Memory B cell (primary cell): ENCODE data around the gene MMP21.

Source experiments
- ATAC-seq: fragments of 150-1000 bp; cut with Tn5 transposase; 2 replicates; pipeline ENCODE4 v1.10.0; 2021; ENCODE audit warnings: low read depth, mild to moderate bottlenecking, moderate library complexity
- DNase-seq, 2 donors: peaks; one replicate each; pipeline ENCODE4 v3.0.0; 2022; ENCODE audit warnings: low spot score in 2 of 2
- H3K27ac Mint-ChIP-seq: one replicate; pipeline ENCODE4 v1.8.0; 2022; ENCODE audit warnings: mild to moderate bottlenecking, moderate library complexity, mixed read lengths
- H3K27me3 Mint-ChIP-seq: one replicate; pipeline ENCODE4 v1.8.0; 2022; ENCODE audit warnings: mixed read lengths
- H3K36me3 Mint-ChIP-seq: one replicate; pipeline ENCODE4 v1.8.0; 2022; ENCODE audit warnings: mild to moderate bottlenecking, mixed read lengths
- H3K4me1 Mint-ChIP-seq: one replicate; pipeline ENCODE4 v1.8.0; 2022; ENCODE audit warnings: mixed read lengths
- H3K4me3 Mint-ChIP-seq: one replicate; pipeline ENCODE4 v1.8.0; 2022; ENCODE audit warnings: mild to moderate bottlenecking, moderate library complexity, mixed read lengths
- H3K9me3 Mint-ChIP-seq: one replicate; pipeline ENCODE4 v1.8.0; 2022; ENCODE audit warnings: mixed read lengths

The MMP21 gene

DNA sequence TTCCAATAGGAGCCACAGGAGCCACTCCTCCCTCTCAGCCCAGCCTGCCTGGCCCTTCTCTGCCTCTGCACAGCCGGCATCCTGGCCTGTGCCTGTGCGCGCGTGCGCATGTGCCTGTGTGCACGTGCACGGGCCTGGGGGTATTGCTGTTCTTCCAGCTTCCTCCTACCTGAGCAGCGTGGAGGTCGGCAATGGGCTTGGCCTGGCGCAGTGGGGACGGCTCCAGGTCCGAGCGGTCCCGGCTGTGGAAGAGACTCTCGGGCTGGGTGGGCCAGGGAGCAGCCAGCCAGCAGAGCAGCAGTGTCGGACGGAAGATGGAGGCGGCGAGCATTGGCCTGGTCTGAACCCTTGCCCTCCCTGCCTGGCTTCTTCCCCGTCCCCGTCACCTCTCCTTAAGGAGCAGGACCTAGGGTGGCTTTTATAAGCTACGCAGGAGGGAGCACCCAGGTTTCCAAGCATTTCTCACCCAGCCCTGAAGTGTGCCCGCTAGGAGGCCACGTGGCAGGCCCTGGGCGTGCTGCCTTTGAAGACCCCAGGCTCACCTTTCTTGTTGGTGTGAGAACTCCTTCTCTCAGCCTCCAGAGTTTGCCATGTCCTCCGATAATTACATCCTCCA lies at the start of gene MMP21:
Gene MMP21, minus strand, starts transcription at position 331 of the 616 bp plus-strand sequence. Its CDS starts 0 bp downstream, at position 331.
- H3K9me3 Mint-ChIP-seq, result peaks cover 3% of the 10 kb centered on the region
- H3K4me3 Mint-ChIP-seq, result no peak within 1 kb of the TSS
- DNase-seq (no peak), ATAC-seq (no peak)
- no peak within 1 kb of the TSS for H3K27ac Mint-ChIP-seq
- H3K36me3 Mint-ChIP-seq, result no peaks in the 10 kb centered on the region
- H3K4me1 Mint-ChIP-seq, result no peaks in the 10 kb centered on the region
- peaks cover 6% of the 10 kb centered on the region for H3K27me3 Mint-ChIP-seq

- Mint-ChIP-seq H3K4me1 (peaks cover 21% of the 10 kb centered on the region), H3K27me3 (no peaks in the 10 kb centered on the region), H3K4me3 (no peak overlapping the region), H3K36me3 (peaks cover 13% of the 10 kb centered on the region), H3K9me3 (no peaks in the 10 kb centered on the region), H3K27ac (no peak overlapping the region)
- ATAC-seq, result no peak
- no peak for DNase-seq
Measured at GRCh38 chr10:125824736-125825135, 49.1 kb upstream of the MMP21 start.

DNA sequence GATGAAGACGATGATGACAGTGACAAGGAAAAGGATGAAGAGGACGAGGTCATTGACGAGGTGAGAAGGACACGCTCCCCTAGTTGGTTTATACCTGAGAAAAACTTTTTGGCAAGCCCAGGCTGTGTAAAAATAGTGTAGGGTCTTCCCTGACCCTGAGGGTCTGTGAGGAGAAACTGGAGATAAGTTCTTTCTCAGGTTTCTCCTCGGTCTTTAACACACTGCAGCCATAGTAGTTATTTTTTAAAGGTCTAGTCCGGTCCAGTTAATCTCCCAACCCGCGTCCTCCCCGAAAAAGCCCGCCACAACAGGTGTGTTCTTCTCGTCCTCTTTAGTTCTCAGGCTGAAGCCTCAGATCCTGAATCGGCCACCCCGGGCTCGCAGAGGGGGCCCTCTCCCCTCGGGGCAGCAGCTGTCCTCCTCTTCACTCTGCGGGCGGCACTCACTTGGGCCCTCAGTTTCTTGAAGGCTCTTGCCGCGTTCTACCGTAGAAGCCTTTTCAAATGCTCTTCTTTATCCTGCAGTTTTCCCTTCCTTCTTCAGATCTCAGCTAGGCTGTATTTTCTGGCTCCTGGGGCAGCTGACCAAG lies 48.1 kb upstream of the MMP21 start:
- Mint-ChIP-seq H3K9me3 (no peaks in the 10 kb centered on the region), H3K27me3 (no peaks in the 10 kb centered on the region), H3K4me3 (no peak overlapping the region), H3K36me3 (peaks cover 8% of the 10 kb centered on the region), H3K4me1 (peaks cover 20% of the 10 kb centered on the region), H3K27ac (no peak overlapping the region)
- no peak for DNase-seq
- peak; percentile 2 for ATAC-seq

DNA sequence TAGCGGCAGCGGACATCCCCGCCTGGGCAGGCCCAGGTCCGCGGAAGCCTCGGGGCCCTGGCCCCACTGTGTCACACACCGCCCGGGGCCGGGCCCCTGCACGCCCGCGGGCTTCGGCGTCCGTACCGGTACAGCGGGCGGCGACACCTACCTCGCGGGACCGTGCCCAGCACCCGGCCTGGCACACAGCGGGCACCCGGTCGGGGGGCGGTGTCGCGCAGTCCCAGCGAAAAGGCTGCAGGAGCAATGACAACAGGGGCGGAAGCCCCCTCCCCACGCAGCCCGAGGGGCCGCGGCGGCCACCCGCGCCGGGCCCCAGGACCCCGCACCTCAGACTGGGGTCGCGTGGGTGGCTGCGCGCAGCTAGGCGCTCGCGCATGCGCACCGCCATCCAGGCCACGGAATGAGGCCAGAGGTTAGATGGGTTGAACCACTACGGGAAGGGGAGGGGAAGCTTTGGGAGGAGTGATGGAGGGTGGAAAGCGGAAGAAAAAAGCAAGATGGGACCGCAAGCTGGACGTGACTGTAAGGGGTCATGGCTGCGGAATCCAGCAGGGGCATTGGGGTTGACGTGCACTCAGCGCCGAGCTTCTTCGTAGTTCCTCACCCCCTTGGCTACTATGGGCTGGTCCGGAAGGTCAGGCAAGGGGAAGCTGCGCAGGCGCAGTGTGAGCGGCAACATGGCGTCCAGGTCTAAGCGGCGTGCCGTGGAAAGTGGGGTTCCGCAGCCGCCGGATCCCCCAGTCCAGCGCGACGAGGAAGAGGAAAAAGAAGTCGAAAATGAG lies 47.4 kb upstream of the MMP21 start, which contains the start of the genes BCCIP and UROS:
Gene BCCIP, plus strand, starts transcription at position 669 of the 785 bp plus-strand sequence. Its CDS starts 12 bp downstream, at position 681.
Gene UROS, minus strand, starts transcription at position 381 of the 785 bp plus-strand sequence. CDS start 6,759 bp downstream, outside the sequence.
- peak; percentile 85 for ATAC-seq
- H3K27ac Mint-ChIP-seq, result no peak within 1 kb of the TSS
- peak within 1 kb of the TSS; percentile 70 for H3K4me3 Mint-ChIP-seq
- peak; percentile 91 to 93 for DNase-seq
- H3K36me3 Mint-ChIP-seq, result peaks cover 5% of the 10 kb centered on the region
- no peaks in the 10 kb centered on the region for H3K27me3 Mint-ChIP-seq
- H3K9me3 Mint-ChIP-seq, result no peaks in the 10 kb centered on the region
- H3K4me1 Mint-ChIP-seq, result peaks cover 16% of the 10 kb centered on the region

- ATAC-seq (no peak), DNase-seq (no peak)
- Mint-ChIP-seq H3K4me3 (no peak overlapping the region), H3K4me1 (peaks cover 14% of the 10 kb centered on the region), H3K27me3 (no peaks in the 10 kb centered on the region), H3K36me3 (peaks cover 2% of the 10 kb centered on the region), H3K9me3 (no peaks in the 10 kb centered on the region), H3K27ac (peak overlapping the region; percentile 68)
Measured at GRCh38 chr10:125820701-125821100, 45.1 kb upstream of the MMP21 start.

GRCh38 chr10:125817337-125817946 lies 41.8 kb upstream of the MMP21 start:
- H3K4me3 Mint-ChIP-seq, result no peak overlapping the region

GRCh38 chr10:125816548-125816947 lies 40.9 kb upstream of the MMP21 start:
- Mint-ChIP-seq H3K4me3 (no peak overlapping the region), H3K36me3 (peaks cover 18% of the 10 kb centered on the region), H3K4me1 (peaks cover 9% of the 10 kb centered on the region), H3K27ac (no peak overlapping the region), H3K27me3 (no peaks in the 10 kb centered on the region), H3K9me3 (no peaks in the 10 kb centered on the region)
- no peak for ATAC-seq
- no peak for DNase-seq

More at GRCh38 chr10:125817337-125817946, 41.8 kb upstream of the MMP21 start:
- no peak for DNase-seq
- Mint-ChIP-seq H3K9me3 (no peaks in the 10 kb centered on the region), H3K27ac (no peak overlapping the region), H3K4me1 (peaks cover 13% of the 10 kb centered on the region), H3K27me3 (no peaks in the 10 kb centered on the region), H3K36me3 (peaks cover 16% of the 10 kb centered on the region)
- no peak for ATAC-seq

DNA sequence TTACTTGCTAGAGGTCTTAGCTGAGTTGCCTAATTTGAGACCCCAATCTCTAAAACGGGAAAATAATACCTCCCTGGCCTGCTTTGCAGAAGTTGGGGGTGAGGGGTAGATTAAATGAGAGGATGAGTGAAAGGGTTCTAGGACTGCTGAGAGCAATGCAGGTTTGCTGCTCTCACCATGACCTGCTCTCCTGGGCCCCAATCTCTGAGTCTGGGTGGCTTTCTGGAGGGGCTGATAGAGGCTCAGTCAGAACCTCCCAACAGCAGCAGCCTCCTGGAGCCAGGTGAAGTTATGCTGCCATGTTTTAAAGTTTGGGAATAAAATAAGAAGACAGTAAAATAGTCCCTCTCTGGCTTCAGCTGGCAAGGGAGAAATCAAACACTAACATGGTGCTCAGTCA lies 40.1 kb upstream of the MMP21 start:
- no peaks in the 10 kb centered on the region for H3K27me3 Mint-ChIP-seq
- peaks cover 3% of the 10 kb centered on the region for H3K4me1 Mint-ChIP-seq
- H3K9me3 Mint-ChIP-seq, result no peaks in the 10 kb centered on the region
- DNase-seq (no peak), ATAC-seq (no peak)
- no peak overlapping the region for H3K27ac Mint-ChIP-seq
- peaks cover 22% of the 10 kb centered on the region for H3K36me3 Mint-ChIP-seq
- no peak overlapping the region for H3K4me3 Mint-ChIP-seq

- Mint-ChIP-seq H3K27me3 (no peaks in the 10 kb centered on the region), H3K9me3 (no peaks in the 10 kb centered on the region), H3K27ac (no peak overlapping the region), H3K4me3 (no peak overlapping the region), H3K4me1 (peaks cover under 1% of the 10 kb centered on the region), H3K36me3 (peaks cover 38% of the 10 kb centered on the region)
- DNase-seq (no peak), ATAC-seq (no peak)
Measured at GRCh38 chr10:125812128-125812750, 36.6 kb upstream of the MMP21 start.

- no peak for DNase-seq
- H3K4me1 Mint-ChIP-seq, result no peaks in the 10 kb centered on the region
- no peaks in the 10 kb centered on the region for H3K9me3 Mint-ChIP-seq
- no peak overlapping the region for H3K27ac Mint-ChIP-seq
- H3K36me3 Mint-ChIP-seq, result peaks cover 47% of the 10 kb centered on the region
- no peaks in the 10 kb centered on the region for H3K27me3 Mint-ChIP-seq
- no peak overlapping the region for H3K4me3 Mint-ChIP-seq
- ATAC-seq, result no peak
Measured at GRCh38 chr10:125811251-125811650, 35.6 kb upstream of the MMP21 start.

DNA sequence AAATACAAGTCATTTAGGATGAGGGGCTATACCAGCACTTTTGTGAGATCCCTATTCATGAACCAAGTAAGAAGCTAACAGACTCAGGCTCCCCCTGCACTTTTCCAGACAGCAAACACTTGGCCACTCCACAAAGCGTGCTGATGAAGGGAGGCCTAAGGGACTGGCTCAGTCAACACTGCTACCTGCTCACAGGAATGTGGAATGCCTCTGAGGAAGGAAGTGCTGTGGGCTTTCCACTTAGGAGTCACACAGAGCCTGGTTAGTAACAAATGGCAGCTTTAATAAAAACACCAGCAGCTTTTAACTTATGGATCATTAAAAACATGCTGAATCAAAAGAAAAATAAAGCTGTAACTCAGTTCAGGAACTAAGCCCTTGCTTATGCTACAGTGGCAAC lies 32.4 kb upstream of the MMP21 start:
- no peak for ATAC-seq

DNA sequence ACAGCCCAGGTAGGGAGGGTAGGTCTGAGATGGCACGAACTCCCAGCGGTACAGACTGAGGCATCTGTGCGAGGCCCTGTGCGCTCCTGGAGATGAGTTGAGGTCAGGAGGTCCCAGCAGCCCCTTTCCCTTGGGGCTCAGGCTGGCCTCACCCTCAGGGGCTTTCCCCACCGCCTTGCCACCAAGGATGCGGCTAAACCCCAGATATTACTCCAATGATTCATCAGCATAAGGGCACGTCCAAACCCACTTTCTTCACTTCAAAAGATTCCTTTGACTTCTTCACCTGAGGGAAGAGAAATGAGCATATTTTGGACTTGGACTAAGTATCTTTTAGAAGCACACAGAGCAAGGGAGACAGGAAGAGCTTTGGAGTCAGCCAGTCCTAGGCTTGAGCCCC lies 27.1 kb upstream of the MMP21 start:
- Mint-ChIP-seq H3K4me1 (no peaks in the 10 kb centered on the region), H3K4me3 (no peak overlapping the region), H3K27ac (no peak overlapping the region), H3K27me3 (no peaks in the 10 kb centered on the region), H3K36me3 (peaks cover 27% of the 10 kb centered on the region), H3K9me3 (no peaks in the 10 kb centered on the region)
- no peak for ATAC-seq
- DNase-seq, result no peak

More for the DNA sequence above, 32.4 kb upstream of the MMP21 start:
- H3K9me3 Mint-ChIP-seq, result no peaks in the 10 kb centered on the region
- peaks cover 38% of the 10 kb centered on the region for H3K36me3 Mint-ChIP-seq
- H3K27me3 Mint-ChIP-seq, result no peaks in the 10 kb centered on the region
- H3K27ac Mint-ChIP-seq, result no peak overlapping the region
- DNase-seq, result no peak
- no peaks in the 10 kb centered on the region for H3K4me1 Mint-ChIP-seq
- H3K4me3 Mint-ChIP-seq, result no peak overlapping the region

DNA sequence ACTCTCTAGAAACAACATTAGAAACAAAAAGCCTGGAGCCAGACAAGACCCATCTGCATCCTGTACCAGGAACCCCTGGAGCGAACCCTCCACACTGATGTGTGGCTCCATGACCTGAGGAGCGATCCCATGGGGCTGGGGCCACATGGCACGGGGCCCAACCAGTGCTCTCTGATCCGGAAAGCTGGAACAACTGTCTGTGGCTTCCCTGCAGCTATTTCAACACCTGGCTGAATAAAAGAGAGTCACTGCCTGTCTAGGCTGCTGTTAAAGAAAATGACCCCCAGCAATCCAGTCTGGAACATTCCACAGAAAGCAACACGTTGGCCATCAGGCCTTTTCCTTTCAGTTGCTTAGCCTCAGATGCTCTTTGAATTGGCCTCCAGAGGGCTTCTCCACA lies 26.5 kb upstream of the MMP21 start:
- no peaks in the 10 kb centered on the region for H3K9me3 Mint-ChIP-seq
- no peak overlapping the region for H3K27ac Mint-ChIP-seq
- no peak for ATAC-seq
- no peaks in the 10 kb centered on the region for H3K27me3 Mint-ChIP-seq
- H3K4me1 Mint-ChIP-seq, result no peaks in the 10 kb centered on the region
- DNase-seq, result no peak
- H3K4me3 Mint-ChIP-seq, result no peak overlapping the region
- H3K36me3 Mint-ChIP-seq, result peaks cover 22% of the 10 kb centered on the region
